ENCODE measurements around the gene GALNS.

The GALNS gene

GRCh38 chr16:88855176-88855575, 1.6 kb downstream of the GALNS start:
- no peak for DNase-seq (ENCODE audit: low spot score)
- POLR2A ChIA-PET (ENCODE audit: low non-redundant PET): interaction anchor here (0.7 kb wide), 1 partner anchor 60 kb away, joined by 3 read pairs; no protein-coding TSS in a partner anchor
- CTCF ChIA-PET: no interaction called here
- no peak for TF ChIP-seq CTCF (conservative IDR thresholded peaks at IDR 0.05; ENCODE audit: low read depth)
- H3K27ac ChIP-seq: peak overlapping the region; percentile 74

GRCh38 chr16:88854306-88855111, 2.2 kb downstream of the GALNS start:
- peak overlapping the region; percentile 74 for H3K27ac ChIP-seq
- no peak for TF ChIP-seq CTCF (conservative IDR thresholded peaks at IDR 0.05; ENCODE audit: low read depth)
- DNase-seq (ENCODE audit: low spot score): no peak
- ChIA-PET CTCF (interaction anchor here (0.8 kb wide), 1 partner anchor 69 kb away, joined by 3 read pairs; the partner anchor contains the start of gene PIEZO1), POLR2A (ENCODE audit: low non-redundant PET) (interaction anchor here (0.7 kb wide), 1 partner anchor 60 kb away, joined by 3 read pairs; no protein-coding TSS in a partner anchor)

GRCh38 chr16:88853325-88853941, 3.3 kb downstream of the GALNS start:
- POLR2A ChIA-PET (ENCODE audit: low non-redundant PET): no interaction called here
- DNase-seq (ENCODE audit: low spot score): no peak
- CTCF ChIA-PET: interaction anchor here (0.8 kb wide), 1 partner anchor 68 kb away, joined by 3 read pairs; the partner anchor contains the start of gene PIEZO1
- no peak for TF ChIP-seq CTCF (conservative IDR thresholded peaks at IDR 0.05; ENCODE audit: low read depth)
- peak overlapping the region; percentile 74 for H3K27ac ChIP-seq

GRCh38 chr16:88851616-88852015, 5.1 kb downstream of the GALNS start:
- no peak for DNase-seq (ENCODE audit: low spot score)
- ChIA-PET CTCF (interaction anchor here (0.6 kb wide), 1 partner anchor 41 kb away, joined by 4 read pairs; no protein-coding TSS in a partner anchor), POLR2A (ENCODE audit: low non-redundant PET) (no interaction called here)
- TF ChIP-seq CTCF (conservative IDR thresholded peaks at IDR 0.05; ENCODE audit: low read depth): no peak
- no peak overlapping the region for H3K27ac ChIP-seq

GRCh38 chr16:88850531-88851199, 6.1 kb downstream of the GALNS start:
- ChIA-PET CTCF (interaction anchor here (0.6 kb wide), 2 partner anchors 79 to 236 kb away, joined by 3 to 4 read pairs; no protein-coding TSS in a partner anchor), POLR2A (ENCODE audit: low non-redundant PET) (no interaction called here)
- no peak for DNase-seq (ENCODE audit: low spot score)
- no peak for TF ChIP-seq CTCF (conservative IDR thresholded peaks at IDR 0.05; ENCODE audit: low read depth)
- no peak overlapping the region for H3K27ac ChIP-seq

GRCh38 chr16:88848557-88848956, 8.2 kb downstream of the GALNS start:
- no peak overlapping the region; the same call in 1 of the 2 replicates for H3K27ac ChIP-seq
- POLR2A ChIA-PET (ENCODE audit: low non-redundant PET): no interaction called here
- CTCF ChIA-PET: no interaction called here
- TF ChIP-seq CTCF (conservative IDR thresholded peaks at IDR 0.05; ENCODE audit: low read depth): no peak
- DNase-seq (ENCODE audit: low spot score): no peak
